Activated CD8-positive, alpha-beta memory T cell treated with anti-CD3 and anti-CD28 coated beads, Interleukin-2, amount 50 U/mL, for 24 hours (primary cell): Measurements from ENCODE around the gene TSPAN18.

Source experiments
- DNase-seq: peaks from one replicate; pipeline ENCODE4 v3.0.0-alpha.2; 2020; ENCODE audit errors: extremely low read depth

Gene TSPAN18

GRCh38 chr11:44737245-44738085 is 10.7 kb downstream of the TSPAN18 start:
- DNase-seq, result no peak

DNA sequence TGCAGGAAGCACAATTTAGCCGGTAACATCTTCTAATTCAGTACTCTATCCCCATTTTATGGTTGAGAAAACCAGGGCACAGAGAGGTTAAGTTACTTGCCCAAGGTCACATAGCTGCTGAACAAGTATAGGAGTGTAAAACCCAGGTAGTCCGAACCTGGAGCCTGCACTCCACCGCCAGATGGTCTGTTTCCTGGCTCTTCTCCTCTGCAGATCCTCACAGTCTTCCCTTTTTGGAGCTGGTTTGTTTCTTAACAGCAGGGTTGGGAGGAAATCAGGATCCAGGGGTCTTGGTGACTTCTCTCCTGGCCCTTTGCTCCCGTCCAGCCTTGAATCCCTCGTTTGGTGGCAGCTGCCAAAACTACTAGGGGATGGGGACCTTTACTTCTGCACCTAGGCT is 12.0 kb downstream of the TSPAN18 start:
- no peak for DNase-seq

DNA sequence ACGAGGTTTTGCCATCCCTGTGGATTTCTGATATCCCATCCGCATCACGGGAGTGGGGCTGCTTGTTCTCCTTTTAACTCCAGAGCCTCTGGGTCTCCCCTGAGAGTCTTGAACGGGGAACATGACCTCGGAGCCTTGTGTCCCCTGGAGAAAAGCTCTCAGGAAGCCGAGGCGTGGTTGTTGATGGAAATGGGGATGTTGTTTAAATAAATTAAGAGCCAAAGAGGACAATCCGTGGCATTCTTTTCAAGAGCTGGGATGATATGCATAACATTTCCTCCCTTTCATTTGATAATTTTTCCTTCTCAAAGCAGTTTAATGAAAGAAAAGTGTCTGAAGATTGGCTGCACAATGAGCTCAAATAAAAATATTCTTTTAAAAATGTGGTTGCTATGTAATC is 14.2 kb downstream of the TSPAN18 start:
- DNase-seq, result no peak

GRCh38 chr11:44741976-44742375 is 15.2 kb downstream of the TSPAN18 start:
- no peak for DNase-seq

DNA sequence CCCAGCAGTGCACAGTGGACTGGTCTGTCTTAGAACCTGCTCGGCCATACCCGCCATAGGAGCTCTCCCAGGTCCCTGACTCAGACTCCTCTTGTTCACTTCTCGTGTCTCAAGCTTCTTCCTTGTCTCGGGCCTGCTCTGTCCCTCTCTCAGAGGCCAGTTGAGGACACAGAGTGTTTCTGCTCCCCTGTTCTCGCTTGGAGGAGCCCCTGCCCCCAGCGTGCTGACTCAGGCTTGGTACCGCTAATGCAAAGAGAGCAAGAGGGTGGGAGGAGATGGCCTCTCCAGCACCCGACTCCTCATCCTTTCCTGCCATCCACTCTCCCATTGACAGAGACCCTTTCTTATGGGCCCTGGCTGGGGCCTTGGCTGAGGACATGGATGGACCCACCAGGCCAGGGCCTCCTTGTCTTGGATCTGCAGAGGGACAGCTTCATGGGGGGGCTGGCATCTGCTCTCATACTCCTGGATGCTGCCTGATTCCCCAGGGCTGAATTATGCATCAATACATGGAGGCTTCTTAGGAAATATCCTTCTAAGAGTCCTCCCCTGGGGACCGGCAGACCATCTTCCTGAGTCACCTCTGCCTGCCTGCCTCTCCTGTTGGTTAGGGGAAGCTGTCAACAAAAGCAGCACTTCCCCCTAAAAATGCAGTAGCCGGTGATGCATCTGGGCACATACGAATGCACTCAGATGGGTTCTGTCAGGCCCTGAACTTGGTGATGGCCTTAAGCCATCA is 15.9 kb downstream of the TSPAN18 start:
- no peak for DNase-seq

DNA sequence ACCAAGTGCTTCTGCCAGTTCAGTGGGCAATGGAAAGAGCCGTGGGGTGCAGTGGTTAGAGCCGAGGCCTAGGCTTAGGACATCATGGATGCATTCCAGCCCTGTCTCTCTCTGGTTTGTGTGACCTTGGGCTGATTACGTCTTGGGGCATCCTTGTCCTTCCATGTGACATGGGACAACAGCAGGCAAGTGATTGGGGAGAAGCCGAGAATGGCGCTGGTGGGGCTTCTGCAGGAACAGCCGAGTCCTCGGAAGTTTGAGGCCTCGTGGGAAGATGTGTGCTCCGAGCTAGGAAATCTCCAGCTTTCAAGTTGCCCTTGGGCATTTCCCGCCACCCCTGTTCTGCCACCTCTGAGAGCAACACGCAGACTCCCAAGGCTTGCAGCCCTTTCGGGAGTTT is 16.6 kb downstream of the TSPAN18 start:
- DNase-seq, result no peak

- no peak for DNase-seq
Observed at GRCh38 chr11:44743959-44744557, 17.3 kb downstream of the TSPAN18 start.

DNA sequence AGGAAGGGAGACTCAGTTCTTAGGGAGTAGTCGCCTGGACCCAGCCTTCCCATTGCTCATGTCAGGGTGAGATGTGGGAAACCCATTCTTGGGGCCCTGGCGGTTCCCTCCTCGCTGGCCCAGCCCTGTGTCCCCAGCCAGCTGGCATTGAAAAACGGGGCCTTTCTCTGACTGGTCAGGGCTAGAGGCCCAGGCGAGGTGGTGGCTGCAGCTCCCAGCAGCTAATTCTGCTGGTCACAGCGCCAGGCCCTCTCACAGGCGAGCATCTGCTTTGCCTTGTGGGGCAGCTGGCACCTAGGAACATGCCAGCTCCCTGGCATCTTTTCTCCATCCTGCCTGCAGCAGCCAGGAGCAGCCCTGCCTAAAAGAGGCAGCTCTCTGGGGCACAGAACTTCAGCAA is 20.1 kb downstream of the TSPAN18 start:
- no peak for DNase-seq

GRCh38 chr11:44747316-44747715 is 20.6 kb downstream of the TSPAN18 start:
- DNase-seq, result no peak

- no peak for DNase-seq
Observed at GRCh38 chr11:44747836-44748235, 21.1 kb downstream of the TSPAN18 start.

- no peak for DNase-seq
Observed at GRCh38 chr11:44748606-44749005, 21.8 kb downstream of the TSPAN18 start.

GRCh38 chr11:44749189-44749588 is 22.4 kb downstream of the TSPAN18 start:
- no peak for DNase-seq

- no peak for DNase-seq
Observed at GRCh38 chr11:44750551-44751465, 24.0 kb downstream of the TSPAN18 start.

GRCh38 chr11:44752300-44752699 is 25.5 kb downstream of the TSPAN18 start:
- no peak for DNase-seq

DNA sequence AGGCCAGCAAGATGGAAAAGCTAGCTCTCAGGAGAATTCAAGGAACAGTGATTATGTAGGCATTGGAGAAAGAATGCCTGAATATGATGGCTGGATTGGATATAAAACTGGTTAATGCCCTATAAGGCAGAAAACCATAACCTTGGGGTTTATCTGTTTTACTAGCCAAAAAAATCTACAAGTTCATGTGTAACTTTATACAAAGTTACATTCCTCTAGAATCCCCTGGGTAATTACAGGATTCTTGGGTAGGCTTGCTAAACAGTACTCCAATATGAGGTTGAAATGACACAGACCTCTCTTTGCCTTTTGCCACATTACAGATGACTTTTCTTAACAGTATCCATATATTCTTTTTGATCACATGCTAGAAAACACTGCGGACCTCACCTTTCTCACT is 26.0 kb downstream of the TSPAN18 start:
- DNase-seq, result no peak

- DNase-seq, result no peak
Observed at GRCh38 chr11:44753961-44754645, 27.3 kb downstream of the TSPAN18 start.

- DNase-seq, result no peak
Observed at GRCh38 chr11:44754876-44755555, 28.3 kb downstream of the TSPAN18 start.

DNA sequence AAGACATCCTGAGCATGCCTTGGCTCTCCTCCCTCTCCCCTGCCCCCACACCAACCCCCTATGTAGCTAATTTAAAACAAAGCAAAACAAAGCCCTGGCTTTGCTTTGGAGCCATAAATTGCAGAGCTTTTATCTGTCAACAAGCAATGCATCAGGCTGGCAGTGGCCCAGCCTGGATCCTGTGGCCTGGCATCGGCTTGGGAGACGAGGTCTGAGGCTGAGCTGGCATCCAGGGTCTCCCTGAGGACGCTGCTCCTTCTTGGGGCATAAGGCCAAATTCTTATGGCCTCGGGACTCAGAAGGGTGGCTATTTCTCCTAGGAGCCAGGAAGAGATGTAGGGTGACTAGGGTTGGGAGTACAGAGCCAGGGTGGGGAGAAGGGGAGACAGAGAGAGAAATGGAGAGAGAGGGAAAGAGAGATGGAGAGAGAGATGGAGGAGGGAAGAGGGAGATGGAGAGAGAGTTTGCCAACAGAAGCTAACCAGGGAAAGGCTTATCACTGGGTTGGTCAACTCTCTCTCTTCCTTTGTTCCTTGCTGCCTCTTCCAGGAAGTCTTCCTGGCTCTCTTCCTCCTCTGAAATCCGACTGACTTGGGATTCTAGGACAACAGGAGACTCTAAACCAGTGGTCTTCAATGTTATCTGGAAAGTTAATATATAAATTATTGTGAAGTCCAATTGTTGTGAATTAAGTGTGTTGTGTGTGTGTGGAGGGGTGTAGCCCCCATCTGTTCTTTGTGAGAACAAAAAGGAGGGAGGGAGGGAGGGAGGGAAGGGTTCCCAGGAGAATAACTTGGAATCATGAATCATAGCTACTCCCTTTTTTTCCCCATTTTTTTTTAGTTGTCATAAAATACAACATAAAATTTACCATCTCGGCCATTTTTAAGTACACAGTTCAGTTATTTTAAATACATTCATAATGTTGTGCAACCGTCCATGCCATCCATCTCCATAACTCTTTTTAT is 29.1 kb downstream of the TSPAN18 start:
- DNase-seq, result no peak

DNA sequence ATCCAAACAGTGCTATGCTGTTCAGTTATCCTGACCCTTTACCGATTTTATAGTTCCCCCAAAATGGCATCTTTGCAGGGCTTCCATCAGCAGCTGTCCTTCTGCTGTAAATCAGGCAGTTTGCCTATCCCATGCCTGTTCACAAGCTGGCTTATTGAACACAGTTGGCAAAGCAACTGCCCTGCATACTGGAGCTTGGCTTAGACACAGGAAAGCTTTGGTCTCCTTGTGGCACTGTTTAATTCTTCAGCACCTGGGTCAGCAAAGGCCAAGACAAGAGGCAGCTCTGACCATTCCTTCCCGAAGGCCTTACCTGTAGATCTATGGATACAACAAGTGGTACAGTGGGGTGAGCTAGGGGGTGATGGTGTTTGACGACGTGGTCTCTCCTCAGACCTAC is 32.2 kb downstream of the TSPAN18 start:
- no peak for DNase-seq
